ENCODE results near the gene SYNDIG1. TPM values are rescaled to one million over a fixed set of nuclear protein-coding genes. Genes with fewer than 3 reads are reported as not detected.

SYNDIG1 gene
- total RNA-seq, 1 experiment from 2014 or later, result not detected

DNA sequence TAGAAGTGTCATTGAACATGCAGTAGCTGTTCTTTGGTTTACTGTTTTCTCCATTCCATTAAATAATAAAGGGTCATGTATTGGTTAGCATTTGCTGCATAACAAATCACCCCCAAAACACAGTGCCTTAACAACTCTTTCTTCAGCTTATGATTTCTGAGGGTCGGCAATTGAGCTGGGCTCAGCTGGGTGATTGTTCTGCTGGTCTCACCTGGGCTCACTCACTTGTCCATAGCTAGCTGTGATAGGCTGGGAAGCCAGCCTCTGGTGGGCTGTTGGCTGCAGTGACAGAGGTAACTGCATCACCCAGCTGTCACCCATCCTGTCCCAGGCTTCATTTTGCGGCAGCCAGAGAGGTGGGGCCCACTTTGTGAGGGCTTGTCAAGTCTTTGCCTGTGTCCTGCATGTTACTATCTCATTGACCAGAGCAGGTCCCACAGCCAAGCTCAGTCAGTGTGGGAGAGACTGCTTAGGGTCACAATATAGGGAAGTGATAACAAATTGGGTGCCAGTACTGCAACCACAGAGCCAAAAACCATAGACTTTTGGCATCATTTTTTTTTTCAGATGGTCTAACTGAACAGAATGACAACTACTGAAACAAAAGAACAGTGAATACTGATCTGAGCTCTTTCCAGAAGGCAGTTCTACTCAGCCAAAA lies 76.9 kb downstream of the SYNDIG1 start:
- DNase-seq (ENCODE audit: extremely low read depth, low read depth), result no peak

DNA sequence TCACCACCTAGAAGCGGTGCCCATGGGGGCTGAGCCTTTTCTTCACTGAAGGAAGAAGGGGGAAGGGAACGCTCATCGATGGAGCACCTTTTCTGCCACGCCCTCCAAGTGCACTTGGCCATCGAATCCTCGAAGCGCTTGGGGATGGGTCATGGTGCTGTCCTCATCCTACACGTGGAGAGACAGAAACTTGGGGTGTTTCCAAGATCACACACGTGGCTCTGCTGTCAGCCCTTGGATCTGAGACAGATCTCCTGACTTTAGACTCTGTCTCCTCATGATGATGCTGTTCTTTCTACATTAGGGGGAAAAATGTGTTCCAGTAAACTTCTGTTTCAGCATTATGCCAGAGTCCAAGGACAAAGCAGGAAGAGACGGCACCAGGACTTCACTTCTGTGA lies 78.5 kb downstream of the SYNDIG1 start:
- no peak for DNase-seq (ENCODE audit: extremely low read depth, low read depth)

- no peak for DNase-seq (ENCODE audit: extremely low read depth, low read depth)
These were observed 89.8 kb downstream of the SYNDIG1 start for GRCh38 chr20:24559114-24559732.

DNA sequence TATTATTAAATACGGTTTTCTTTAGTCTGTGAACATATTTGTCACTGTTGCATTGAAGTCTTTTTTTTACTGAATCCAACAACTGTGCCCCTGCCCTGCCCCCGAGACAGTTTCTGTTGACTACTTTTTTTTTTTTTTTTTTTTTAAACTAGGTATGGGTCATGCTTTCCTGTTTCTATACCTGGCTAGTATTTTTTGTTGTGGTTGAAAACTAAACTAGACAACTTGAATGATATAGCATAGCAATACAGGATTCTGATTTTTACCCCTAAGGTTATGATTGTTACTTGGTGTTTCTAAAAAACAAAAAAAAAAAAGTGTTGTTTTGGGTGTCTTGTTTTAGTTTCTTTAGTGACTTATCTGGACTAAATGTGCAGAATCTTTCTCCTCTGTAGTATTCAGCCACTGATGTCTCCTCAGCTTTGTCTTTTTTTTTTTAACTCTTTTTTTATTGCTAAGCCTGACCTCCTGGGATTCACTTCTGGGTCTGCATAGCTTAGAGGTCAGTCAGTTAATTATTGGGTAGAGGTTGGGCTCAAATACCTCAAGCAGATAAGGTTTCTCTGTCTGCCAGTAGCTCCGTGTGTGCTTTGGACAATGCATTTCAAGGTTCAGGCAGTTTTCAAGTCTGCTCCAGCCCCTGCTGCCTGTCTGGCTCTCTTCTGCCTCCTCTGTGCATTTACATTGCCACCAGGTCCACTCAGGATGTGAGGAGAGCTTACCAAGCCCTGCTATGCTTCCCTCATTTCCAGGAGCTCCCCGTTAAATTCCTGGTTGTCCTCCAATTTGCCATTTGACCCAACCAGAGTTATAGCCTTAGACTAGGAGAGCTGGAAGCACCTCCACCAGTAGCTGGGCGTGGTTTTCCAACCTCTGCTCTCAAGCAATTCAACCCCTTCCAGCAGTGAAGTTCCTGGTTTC lies 91.4 kb downstream of the SYNDIG1 start:
- DNase-seq (ENCODE audit: extremely low read depth, low read depth), result no peak

GRCh38 chr20:24565835-24566351 lies 96.5 kb downstream of the SYNDIG1 start:
- DNase-seq (ENCODE audit: extremely low read depth, low read depth), result no peak

DNA sequence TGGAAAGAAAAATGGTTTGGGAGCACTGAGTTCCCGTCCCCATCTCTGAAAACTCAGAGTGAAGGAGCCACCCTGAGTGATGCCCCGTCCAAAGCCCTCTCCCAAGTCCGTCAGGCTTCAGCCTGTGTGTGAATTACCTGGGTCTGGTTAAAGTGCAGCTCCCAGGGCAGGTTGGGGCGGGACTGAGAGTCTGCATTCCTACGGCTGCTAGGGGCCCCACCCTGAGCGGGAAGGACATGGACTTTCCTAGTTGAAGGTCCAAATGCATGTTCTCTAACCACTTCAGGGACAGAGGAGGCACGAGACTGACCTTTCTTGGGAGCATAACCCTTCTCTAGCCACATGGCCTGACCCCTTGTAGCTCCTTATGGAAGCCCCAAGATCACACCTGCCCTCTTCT lies 97.2 kb downstream of the SYNDIG1 start:
- DNase-seq (ENCODE audit: extremely low read depth, low read depth), result no peak

DNA sequence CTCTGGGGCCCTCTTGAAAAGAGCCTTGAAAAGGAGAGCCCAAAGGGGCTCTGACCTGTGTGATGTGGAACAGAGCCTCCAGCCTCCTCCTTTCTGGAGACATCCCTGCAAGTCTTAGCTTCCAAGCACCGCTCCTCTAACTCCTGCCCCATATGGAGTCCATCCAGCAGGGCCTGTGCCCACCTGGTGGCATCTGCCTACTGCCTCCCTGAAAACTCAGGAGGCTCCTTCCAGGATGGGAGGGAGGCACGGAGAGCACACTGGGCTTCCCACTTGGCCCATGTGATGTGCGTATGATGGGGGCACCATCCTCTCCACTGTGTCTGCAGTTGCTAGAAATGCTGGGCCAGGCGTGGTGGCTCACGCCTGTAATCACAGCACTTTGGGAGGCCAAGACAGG lies 98.1 kb downstream of the SYNDIG1 start:
- no peak for DNase-seq (ENCODE audit: extremely low read depth, low read depth)

GRCh38 chr20:24568842-24569241 lies 99.4 kb downstream of the SYNDIG1 start:
- DNase-seq (ENCODE audit: extremely low read depth, low read depth), result no peak

DNA sequence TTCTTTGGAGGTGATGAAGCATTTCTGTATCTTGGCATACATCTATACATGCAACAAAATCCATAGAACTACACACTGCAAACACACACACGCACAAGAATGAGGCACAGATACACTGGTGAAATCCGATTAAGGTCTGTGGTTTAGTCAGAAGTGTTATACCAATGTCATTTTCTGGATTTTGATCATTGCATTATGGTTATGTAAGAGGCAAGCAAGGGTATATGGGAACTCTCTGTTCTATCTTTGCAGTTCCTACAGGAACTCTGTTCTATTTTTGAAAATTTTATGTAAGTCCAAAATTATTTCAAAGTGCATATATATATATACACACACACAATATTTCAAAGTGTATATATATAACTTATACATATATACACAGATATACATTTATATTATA lies 101.7 kb downstream of the SYNDIG1 start:
- DNase-seq (ENCODE audit: extremely low read depth, low read depth), result no peak

DNA sequence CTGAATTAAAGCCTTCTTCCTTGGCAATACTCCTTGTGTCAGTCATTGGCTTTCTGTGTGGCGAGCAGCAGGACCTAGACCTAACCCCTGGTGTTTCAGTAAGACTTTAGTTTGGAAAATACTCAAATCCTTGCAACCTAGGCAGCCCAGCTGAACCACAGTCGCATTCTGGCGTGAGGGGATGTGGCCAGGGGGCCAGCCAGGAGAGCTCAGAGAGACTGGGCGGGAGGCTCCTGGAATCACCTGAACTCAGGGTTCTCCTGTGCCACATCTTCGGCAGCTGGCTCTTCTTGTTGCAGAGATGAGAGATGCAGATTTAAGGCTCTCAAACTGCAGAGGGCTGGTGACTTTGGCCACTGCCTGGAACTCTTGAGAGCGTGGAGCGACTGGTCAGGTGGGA lies 102.7 kb downstream of the SYNDIG1 start:
- DNase-seq (ENCODE audit: extremely low read depth, low read depth), result no peak

- no peak for DNase-seq (ENCODE audit: extremely low read depth, low read depth)
These were observed 103.4 kb downstream of the SYNDIG1 start for GRCh38 chr20:24572862-24573261.

GRCh38 chr20:24573557-24573956 lies 104.1 kb downstream of the SYNDIG1 start:
- no peak for DNase-seq (ENCODE audit: extremely low read depth, low read depth)

DNA sequence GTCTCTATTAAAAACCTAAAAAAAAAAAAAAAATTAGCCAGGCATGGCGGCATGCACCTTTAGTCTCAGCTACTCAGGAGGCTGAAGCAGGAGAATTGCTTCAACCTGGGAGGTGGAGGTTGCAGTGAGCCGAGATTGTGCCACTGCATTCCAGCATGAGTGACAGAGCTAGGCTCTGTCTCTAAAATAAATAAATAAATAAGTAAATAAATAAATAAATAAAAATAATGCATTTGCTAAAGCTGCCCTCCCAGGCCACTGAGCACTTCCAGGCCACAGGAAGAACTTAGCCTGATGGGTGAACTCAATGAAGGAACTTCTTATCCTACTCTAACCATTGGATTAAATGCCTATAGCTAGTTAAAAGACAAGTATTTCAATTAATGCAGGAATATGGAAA lies 104.9 kb downstream of the SYNDIG1 start:
- DNase-seq (ENCODE audit: extremely low read depth, low read depth), result no peak

GRCh38 chr20:24574797-24575196 lies 105.4 kb downstream of the SYNDIG1 start:
- DNase-seq (ENCODE audit: extremely low read depth, low read depth), result no peak

DNA sequence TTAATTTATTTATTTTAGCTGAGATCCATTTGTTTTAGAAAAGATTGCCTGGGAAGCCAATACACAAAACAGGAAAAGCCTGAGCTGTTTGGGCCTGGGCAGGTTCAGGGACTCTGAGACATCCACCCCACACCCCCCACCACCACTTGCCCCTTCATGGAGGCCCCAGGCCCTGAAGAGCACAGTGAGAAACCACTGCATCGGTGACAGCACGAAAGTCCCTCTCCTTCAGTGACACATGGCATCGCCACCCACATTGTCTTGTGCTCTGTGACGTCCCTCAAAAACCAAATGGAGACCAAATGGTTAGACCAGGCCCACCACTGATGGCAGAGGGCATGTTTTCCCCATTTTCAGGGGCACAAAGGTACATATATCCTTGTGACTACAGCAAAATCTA lies 106.4 kb downstream of the SYNDIG1 start:
- no peak for DNase-seq (ENCODE audit: extremely low read depth, low read depth)

GRCh38 chr20:24576447-24576846 lies 107.0 kb downstream of the SYNDIG1 start:
- no peak for DNase-seq (ENCODE audit: extremely low read depth, low read depth)

DNA sequence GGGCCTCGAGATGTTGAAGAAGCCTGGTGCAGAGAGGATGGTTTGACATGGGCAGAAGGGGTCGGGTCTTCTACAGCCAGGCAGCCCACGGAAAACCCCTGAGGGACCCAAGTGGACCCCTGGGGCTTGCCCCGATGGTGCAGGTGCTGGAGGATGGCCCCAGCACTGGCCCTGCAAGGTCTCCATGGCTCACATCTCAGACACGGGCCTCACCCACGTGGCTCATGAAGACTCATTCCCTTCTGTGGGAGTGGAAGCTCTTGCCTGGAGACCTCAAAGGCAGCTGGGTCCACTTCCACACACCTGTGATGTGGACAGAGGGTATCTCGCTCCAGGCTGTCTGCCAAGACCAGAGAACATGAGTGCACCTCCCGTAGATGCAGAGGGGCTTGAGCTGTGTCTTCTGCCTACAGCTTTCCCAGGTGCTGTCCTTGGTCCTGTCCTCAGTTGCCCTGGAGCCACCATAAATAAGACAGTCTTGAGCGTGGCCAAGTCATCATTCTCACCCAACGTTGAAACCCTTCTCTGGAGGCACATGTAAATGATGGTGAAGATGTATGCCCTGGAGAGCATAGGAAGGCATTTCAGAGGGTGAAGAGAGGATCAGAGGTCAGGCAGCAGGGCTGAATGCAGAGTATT lies 108.0 kb downstream of the SYNDIG1 start:
- DNase-seq (ENCODE audit: extremely low read depth, low read depth), result no peak

GRCh38 chr20:24578567-24579415 lies 109.4 kb downstream of the SYNDIG1 start:
- DNase-seq (ENCODE audit: extremely low read depth, low read depth), result no peak

- DNase-seq (ENCODE audit: extremely low read depth, low read depth), result no peak
These were observed 110.0 kb downstream of the SYNDIG1 start for GRCh38 chr20:24579475-24579874.

- DNase-seq (ENCODE audit: extremely low read depth, low read depth), result no peak
These were observed 110.6 kb downstream of the SYNDIG1 start for GRCh38 chr20:24580006-24580405.
